SK-N-SH (cell line): ENCODE data around the gene SRRM2. TPM values are rescaled to one million over a fixed set of nuclear protein-coding genes. Genes with fewer than 3 reads are reported as not detected.

Experiments
- CTCF ChIA-PET: fragments of 300-600, 350-600 bp; formaldehyde crosslinking; extraction: SDS; loops from one replicate; lab custom pipeline; 2021; lab: Yijun Ruan, JAX
- POLR2A ChIA-PET: fragments of 350-600 bp; sonication (Branson Sonifier 250); formaldehyde crosslinking; extraction: SDS; loops from one replicate; lab custom pipeline; 2020; ENCODE audit warnings: antibody characterized with exemption, inconsistent platforms; lab: Yijun Ruan, JAX
- DNase-seq: peaks from one replicate; pipeline ENCODE4 v3.0.0; 2012
- H2AFZ ChIP-seq: fragments of 200-600 bp; sonication (generic); 2 replicates; pipeline ENCODE4 v1.8.1; 2016; ENCODE audit warnings: antibody characterized with exemption, mild to moderate bottlenecking, low read depth
- H3F3A ChIP-seq: fragments of 200-600 bp; sonication (generic); replicated peaks from 2 replicates; pipeline ENCODE3; 2016; ENCODE audit warnings: antibody characterized with exemption, mild to moderate bottlenecking; ENCODE audit not compliant: insufficient read depth
- H3K27ac ChIP-seq, 2 experiments: fragments of 200-500 bp in 1 of 2; fragments of 200-600 bp in 1 of 2; sonication (Bioruptor generic) in 1 of 2; sonication (generic), shearing (Covaris generic) in 1 of 2; 2 replicates each; pipeline versions ENCODE4 v1.5.1 to v1.6.1; 2014 to 2016; ENCODE audit warnings: low read depth in 2 of 2, inconsistent platforms in 1 of 2, low read length in 1 of 2, mild to moderate bottlenecking in 1 of 2, mixed read lengths in 1 of 2
- H3K27me3 ChIP-seq: fragments of 200-600 bp; sonication (generic), shearing (Covaris generic); 2 replicates; pipeline ENCODE4 v1.6.1; 2016; ENCODE audit warnings: mixed run types; ENCODE audit not compliant: insufficient read depth
- H3K36me3 ChIP-seq, 2 experiments: fragments of 200-500 bp in 1 of 2; fragments of 200-600 bp in 1 of 2; sonication (Bioruptor generic) in 1 of 2; sonication (generic) in 1 of 2; replicated peaks in 1 of 2; 2 replicates each; pipeline versions ENCODE3 to v1.5.1; 2014 to 2016; ENCODE audit warnings: low read length in 1 of 2, mild to moderate bottlenecking in 1 of 2; ENCODE audit not compliant: insufficient read depth in 2 of 2, control insufficient read depth in 1 of 2
- H3K4me1 ChIP-seq, 2 experiments: fragments of 200-500 bp in 1 of 2; fragments of 200-600 bp in 1 of 2; sonication (Bioruptor generic) in 1 of 2; sonication (generic), shearing (Covaris generic) in 1 of 2; 2 replicates each; pipeline versions ENCODE4 v1.5.1 to v1.6.1; 2014 to 2016; ENCODE audit warnings: low read depth in 1 of 2, low read length in 1 of 2, mixed run types in 1 of 2; ENCODE audit not compliant: insufficient read depth in 2 of 2, control insufficient read depth in 1 of 2
- H3K4me2 ChIP-seq: fragments of 200-600 bp; sonication (generic), shearing (Covaris generic); 2 replicates; pipeline ENCODE4 v1.6.1; 2017; ENCODE audit warnings: mixed run types
- H3K4me3 ChIP-seq, 2 experiments: fragments of 200-500 bp in 1 of 2; fragments of 200-600 bp in 1 of 2; sonication (Bioruptor generic) in 1 of 2; sonication (generic), shearing (Covaris generic) in 1 of 2; 2 replicates each; pipeline versions ENCODE4 v1.5.1 to v1.8.1; 2014 to 2016; ENCODE audit warnings: low read depth in 2 of 2, inconsistent platforms in 1 of 2, low read length in 1 of 2, mild to moderate bottlenecking in 1 of 2, mixed read lengths in 1 of 2, moderate library complexity in 1 of 2
- H3K79me2 ChIP-seq: fragments of 200-600 bp; sonication (generic); 2 replicates; pipeline ENCODE4 v1.8.1; 2017; ENCODE audit warnings: mild to moderate bottlenecking; ENCODE audit not compliant: insufficient read depth
- H3K9ac ChIP-seq: fragments of 200-600 bp; sonication (generic); 2 replicates; pipeline ENCODE4 v1.6.1; 2017; ENCODE audit warnings: mixed run types
- H3K9me2 ChIP-seq: fragments of 200-600 bp; sonication (generic); 2 replicates; pipeline ENCODE4 v1.6.1; 2017; ENCODE audit warnings: mixed run types
- H3K9me3 ChIP-seq: fragments of 200-600 bp; sonication (generic); 2 replicates; pipeline ENCODE4 v1.6.1; 2017; ENCODE audit warnings: mixed run types, mild to moderate bottlenecking, moderate library complexity
- H4K20me1 ChIP-seq: fragments of 200-600 bp; sonication (generic); 2 replicates; pipeline ENCODE4 v1.6.1; 2017; ENCODE audit warnings: mild to moderate bottlenecking, mixed run types; ENCODE audit not compliant: insufficient read depth
- FOXM1 ChIP-seq: IDR thresholded peaks from 2 replicates; pipeline ENCODE4 v1.4.0; 2012; ENCODE audit warnings: low read depth, mild to moderate bottlenecking
- GATA2 ChIP-seq: sonication (generic); formaldehyde crosslinking; IDR thresholded peaks from 2 replicates; pipeline ENCODE4 v1.5.0; 2020; ENCODE audit warnings: mild to moderate bottlenecking, missing genetic modification reagents
- MXI1 ChIP-seq: IDR thresholded peaks from 2 replicates; pipeline ENCODE4 v1.6.1; 2012; ENCODE audit warnings: mild to moderate bottlenecking, low read depth, low read length, improper control_type of control experiment
- NRF1 ChIP-seq: IDR thresholded peaks from 2 replicates; pipeline ENCODE4 v1.6.1; 2012; ENCODE audit warnings: low read depth, mild to moderate bottlenecking, low read length
- USF1 ChIP-seq: IDR thresholded peaks from 2 replicates; pipeline ENCODE4 v1.4.0; 2012; ENCODE audit warnings: low read depth, borderline replicate concordance
- ZBTB33 ChIP-seq: IDR thresholded peaks from 2 replicates; pipeline ENCODE4 v1.4.0; 2012; ENCODE audit warnings: low read depth, borderline replicate concordance
- WGBS: methylation state at CpG from one replicate; pipeline ENCODE4 v1.1.6; 2017; ENCODE audit warnings: low lambda C conversion rate; 5-methylcytosine and 5-hydroxymethylcytosine counted together
- polyA plus RNA-seq, 3 experiments: library from polyadenylated mRNA; depleted of rRNA; stranded (reverse); fragments of >200 nt; gene quantifications; 2 replicates each; pipeline ENCODE4 v1.2.3, GENCODE V29; 2012
- TF ChIP-seq, protein P1 (sequence below): fragments of 150-350 bp; IDR thresholded peaks from 2 replicates; pipeline ENCODE4 v1.6.1; 2017; ENCODE audit warnings: antibody characterized with exemption, low read length, low read depth, borderline replicate concordance

The SRRM2 gene
- polyA plus RNA-seq, 1 of the 3 experiments (the other 2 are of a cell fraction): 143 TPM

DNA sequence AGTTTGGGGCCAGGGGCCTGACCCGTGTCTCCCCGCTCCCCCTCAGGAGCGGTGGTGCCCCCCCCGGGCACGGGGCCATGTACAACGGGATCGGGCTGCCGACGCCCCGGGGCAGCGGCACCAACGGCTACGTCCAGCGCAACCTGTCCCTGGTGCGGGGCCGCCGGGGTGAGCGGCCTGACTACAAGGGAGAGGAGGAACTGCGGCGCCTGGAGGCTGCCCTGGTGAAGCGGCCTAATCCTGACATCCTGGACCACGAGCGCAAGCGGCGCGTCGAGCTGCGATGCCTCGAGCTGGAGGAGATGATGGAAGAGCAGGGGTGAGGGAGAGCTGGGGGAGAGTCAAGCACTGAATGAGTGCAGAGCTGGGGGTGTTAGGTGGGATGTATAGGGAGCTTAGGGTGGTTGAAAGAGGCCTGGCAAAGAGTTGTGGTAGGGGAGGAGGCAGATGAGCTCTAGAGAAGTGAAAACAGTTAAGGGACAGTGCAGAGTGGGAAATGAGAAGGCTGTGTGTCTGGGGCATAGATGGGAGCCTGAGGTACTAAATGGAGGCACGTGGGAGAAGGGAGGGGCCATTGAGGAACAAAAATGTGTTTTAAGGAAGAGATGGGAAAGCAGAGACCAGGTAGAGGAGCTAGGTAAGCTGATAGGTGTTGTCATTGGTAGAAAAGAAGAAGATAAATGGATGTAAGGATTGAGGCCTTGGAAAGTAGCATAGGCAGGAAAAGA is 4.0 kb downstream of the SRRM2 start:
- peaks cover 84% of the 10 kb centered on the region for H4K20me1 ChIP-seq
- no peak overlapping the region; a peak in 1 of 4 replicates for H3K27ac ChIP-seq
- no peak overlapping the region for H2AFZ ChIP-seq
- H3K4me3 ChIP-seq: no peak overlapping the region
- H3K9me2 ChIP-seq: no peaks in the 10 kb centered on the region
- DNase-seq: no peak
- H3K36me3 ChIP-seq: peaks cover 54 to 59% of the 10 kb centered on the region in 2 experiments
- no peak overlapping the region for H3K9ac ChIP-seq
- ChIA-PET CTCF (no interaction called here), POLR2A (interaction anchor here (1.1 kb wide), 1 partner anchor 13 kb away, joined by 4 read pairs; no protein-coding TSS in a partner anchor)
- no peak overlapping the region for H3K4me2 ChIP-seq
- H3K27me3 ChIP-seq: no peaks in the 10 kb centered on the region
- 89% methylated on average over 14 of the region's 30 CpGs for WGBS
- no peaks in the 10 kb centered on the region for H3K9me3 ChIP-seq
- peaks cover 12 to 17% of the 10 kb centered on the region in 2 experiments; a peak in 3 of 4 replicates for H3K4me1 ChIP-seq
- H3K79me2 ChIP-seq: peaks cover 88% of the 10 kb centered on the region
- peaks cover 5% of the 10 kb centered on the region for H3F3A ChIP-seq
- no peak for TF ChIP-seq GATA2
- TF ChIP-seq, protein P1, sequence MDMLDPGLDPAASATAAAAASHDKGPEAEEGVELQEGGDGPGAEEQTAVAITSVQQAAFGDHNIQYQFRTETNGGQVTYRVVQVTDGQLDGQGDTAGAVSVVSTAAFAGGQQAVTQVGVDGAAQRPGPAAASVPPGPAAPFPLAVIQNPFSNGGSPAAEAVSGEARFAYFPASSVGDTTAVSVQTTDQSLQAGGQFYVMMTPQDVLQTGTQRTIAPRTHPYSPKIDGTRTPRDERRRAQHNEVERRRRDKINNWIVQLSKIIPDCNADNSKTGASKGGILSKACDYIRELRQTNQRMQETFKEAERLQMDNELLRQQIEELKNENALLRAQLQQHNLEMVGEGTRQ: no peak

DNA sequence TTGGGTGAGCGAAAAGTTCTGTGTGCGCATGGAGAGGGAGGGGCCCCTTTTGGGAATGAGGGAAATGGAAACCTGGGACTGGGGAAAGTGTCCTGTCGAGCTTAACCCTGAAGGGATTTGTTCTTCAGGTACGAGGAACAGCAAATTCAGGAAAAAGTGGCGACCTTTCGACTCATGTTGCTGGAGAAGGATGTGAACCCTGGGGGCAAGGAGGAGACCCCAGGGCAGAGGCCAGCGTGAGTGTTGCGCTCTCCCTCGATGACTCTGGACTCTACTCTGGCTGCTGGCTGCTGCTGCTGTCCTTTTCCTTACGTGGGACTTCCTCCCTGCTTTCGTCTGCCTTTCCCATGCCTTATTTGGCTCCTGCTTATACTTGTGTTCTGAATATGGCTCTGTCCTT is 4.9 kb downstream of the SRRM2 start:
- ChIA-PET CTCF (no interaction called here), POLR2A (no interaction called here)
- Histone ChIP-seq H3K9me2 (no peaks in the 10 kb centered on the region), H4K20me1 (peaks cover 89% of the 10 kb centered on the region), H3K4me2 (no peak overlapping the region), H3K4me3 (no peak overlapping the region), H3K27me3 (no peaks in the 10 kb centered on the region), H3K79me2 (peaks cover 95% of the 10 kb centered on the region), H3K27ac (no peak overlapping the region), H3K9ac (no peak overlapping the region), H3F3A (peaks cover 5% of the 10 kb centered on the region), H3K36me3 (peaks cover 63 to 68% of the 10 kb centered on the region in 2 experiments)
- no peak for DNase-seq
- 94% methylated on average over 11 of the region's 11 CpGs for WGBS
- TF ChIP-seq NRF1 (no peak), FOXM1 (no peak), MXI1 (no peak), USF1 (no peak), ZBTB33 (no peak)
- TF ChIP-seq, all 33 proteins: peak for 0
- H3K9me3 ChIP-seq: no peaks in the 10 kb centered on the region
- no peak overlapping the region for H2AFZ ChIP-seq
- peaks cover 12% of the 10 kb centered on the region in 2 experiments; a peak in 3 of 4 replicates for H3K4me1 ChIP-seq
